Gastrocnemius medialis (tissue), 4 donors: ENCODE measurements around the gene OR10Z1. TPM values are rescaled to one million over a fixed set of nuclear protein-coding genes. Genes with fewer than 3 reads are reported as not detected.

Source experiments
- ATAC-seq, 2 donors: fragments of 150-250 bp; one replicate each; pipeline ENCODE4 v1.9.1; 2016
- DNase-seq, 2 donors: peaks; one replicate each; pipeline ENCODE4 v3.0.0-alpha.2; 2019
- H3K27ac ChIP-seq, 4 donors: fragments of 200-600 bp; sonication (generic); 1 replicate in 1 of 4; 2 replicates in 3 of 4; pipeline ENCODE4 v1.5.1; 2016 to 2018; ENCODE audit warnings: mild to moderate bottlenecking in 2 of 4, moderate library complexity in 1 of 4
- H3K27me3 ChIP-seq, 3 donors: fragments of 200-600 bp; sonication (generic) in 2 of 3; 1 replicate in 1 of 3; 2 replicates in 2 of 3; pipeline versions ENCODE4 v1.5.1 to v1.6.0; 2016 to 2019; ENCODE audit warnings: mild to moderate bottlenecking in 1 of 3, moderate library complexity in 1 of 3
- H3K36me3 ChIP-seq, 2 donors: fragments of 200-600 bp; sonication (generic) in 1 of 2; one replicate each; pipeline ENCODE4 v1.5.1; 2017 to 2018
- H3K4me1 ChIP-seq, 2 donors: fragments of 200-600 bp; sonication (generic) in 1 of 2; one replicate each; pipeline ENCODE4 v1.5.1; 2016 to 2017; ENCODE audit warnings: mild to moderate bottlenecking in 2 of 2
- H3K4me3 ChIP-seq, 4 donors: fragments of 200-600 bp; sonication (generic) in 3 of 4; 1 replicate in 1 of 4; 2 replicates in 3 of 4; pipeline ENCODE4 v1.5.1; 2016 to 2019; ENCODE audit warnings: mild to moderate bottlenecking in 2 of 4
- H3K9me3 ChIP-seq, 3 donors: fragments of 200-600 bp; sonication (generic) in 2 of 3; 1 replicate in 1 of 3; 2 replicates in 2 of 3; pipeline ENCODE4 v1.5.1; 2016 to 2019
- POLR2A ChIP-seq, 2 donors: fragments of 450-650 bp; IDR thresholded peaks; one replicate each; pipeline ENCODE4 v1.6.1; 2017; ENCODE audit warnings: antibody characterized with exemption in 2 of 2, mild to moderate bottlenecking in 2 of 2, moderate library complexity in 2 of 2
- in situ Hi-C, 4 donors: fragments of 200-750 bp; cut with MboI; loops; one replicate each; pipeline versions ENCODE4 v1.15.0 to v1.8.0; 2017; ENCODE audit warnings: low sequenced_read_pairs in 4 of 4
- intact Hi-C: fragments of 100-400 bp; cut with DNase I; formaldehyde crosslinking; loops from one replicate; pipeline ENCODE4 v1.15.1; 2023; ENCODE audit warnings: low total_unique reads
- total RNA-seq, 4 donors: library from RNA; depleted of rRNA; stranded (reverse); fragments of >200 nt; gene quantifications; one replicate each; pipeline versions ENCODE4 v1.1.0 to v1.2.3, GENCODE V29; 2016
- TF ChIP-seq, protein P1 (sequence below), 5 experiments: fragments of 450-650 bp in 3 of 5; fragments of 200-600 bp in 2 of 5; sonication (generic) in 2 of 5; IDR thresholded peaks in 4 of 5; conservative IDR thresholded peaks in 1 of 5; 1 replicate in 4 of 5; 2 replicates in 1 of 5; pipeline ENCODE4 v1.5.1; 2016 to 2019; ENCODE audit warnings: antibody characterized with exemption in 5 of 5, mild to moderate bottlenecking in 3 of 5, moderate library complexity in 3 of 5

OR10Z1 gene
- total RNA-seq, 4 donors from 2014 or later = not detected

DNA sequence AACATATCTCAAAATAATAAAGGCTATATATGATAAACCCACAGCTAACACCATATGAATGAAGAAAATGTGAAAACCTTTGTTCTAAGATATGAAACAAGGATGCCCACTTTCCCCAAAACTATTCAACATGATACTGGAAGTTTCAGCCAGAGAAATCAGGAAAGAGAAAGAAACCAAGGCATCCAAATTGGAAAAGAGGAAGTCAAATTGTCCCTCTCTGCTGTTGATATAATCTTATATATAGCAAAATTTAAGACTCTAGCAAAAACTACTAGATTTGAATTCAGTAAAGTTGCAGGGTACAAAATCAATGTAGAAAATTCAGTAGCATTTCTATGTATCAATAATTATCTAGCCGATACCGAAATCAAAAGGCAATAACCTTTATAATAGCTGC lies 4.3 kb upstream of the OR10Z1 start:
- no peaks in the 10 kb centered on the region for H3K36me3 ChIP-seq
- no peak overlapping the region for H3K27ac ChIP-seq
- TF ChIP-seq, protein P1, sequence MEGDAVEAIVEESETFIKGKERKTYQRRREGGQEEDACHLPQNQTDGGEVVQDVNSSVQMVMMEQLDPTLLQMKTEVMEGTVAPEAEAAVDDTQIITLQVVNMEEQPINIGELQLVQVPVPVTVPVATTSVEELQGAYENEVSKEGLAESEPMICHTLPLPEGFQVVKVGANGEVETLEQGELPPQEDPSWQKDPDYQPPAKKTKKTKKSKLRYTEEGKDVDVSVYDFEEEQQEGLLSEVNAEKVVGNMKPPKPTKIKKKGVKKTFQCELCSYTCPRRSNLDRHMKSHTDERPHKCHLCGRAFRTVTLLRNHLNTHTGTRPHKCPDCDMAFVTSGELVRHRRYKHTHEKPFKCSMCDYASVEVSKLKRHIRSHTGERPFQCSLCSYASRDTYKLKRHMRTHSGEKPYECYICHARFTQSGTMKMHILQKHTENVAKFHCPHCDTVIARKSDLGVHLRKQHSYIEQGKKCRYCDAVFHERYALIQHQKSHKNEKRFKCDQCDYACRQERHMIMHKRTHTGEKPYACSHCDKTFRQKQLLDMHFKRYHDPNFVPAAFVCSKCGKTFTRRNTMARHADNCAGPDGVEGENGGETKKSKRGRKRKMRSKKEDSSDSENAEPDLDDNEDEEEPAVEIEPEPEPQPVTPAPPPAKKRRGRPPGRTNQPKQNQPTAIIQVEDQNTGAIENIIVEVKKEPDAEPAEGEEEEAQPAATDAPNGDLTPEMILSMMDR (IDR thresholded peaks at IDR 0.05 in 4 of 5, conservative IDR thresholded peaks at IDR 0.05 in 1 of 5) = no peak
- no peak for TF ChIP-seq POLR2A (IDR thresholded peaks at IDR 0.05)
- no peak for DNase-seq
- no peaks in the 10 kb centered on the region for H3K4me1 ChIP-seq
- intact Hi-C loops (no loop called here), in situ Hi-C loops (no loop called here)
- no peak overlapping the region for H3K4me3 ChIP-seq
- H3K9me3 ChIP-seq = no peaks in the 10 kb centered on the region
- no peaks in the 10 kb centered on the region for H3K27me3 ChIP-seq
- ATAC-seq = no peak

GRCh38 chr1:158607296-158607695 lies 2.2 kb downstream of the OR10Z1 start:
- Histone ChIP-seq H3K36me3 (no peaks in the 10 kb centered on the region), H3K9me3 (no peaks in the 10 kb centered on the region), H3K4me1 (no peaks in the 10 kb centered on the region), H3K27me3 (no peaks in the 10 kb centered on the region), H3K27ac (no peak overlapping the region), H3K4me3 (no peak overlapping the region)
- in situ Hi-C loops (no loop called here), intact Hi-C loops (no loop called here)
- TF ChIP-seq POLR2A (IDR thresholded peaks at IDR 0.05) = no peak
- TF ChIP-seq, protein P1 (IDR thresholded peaks at IDR 0.05 in 4 of 5, conservative IDR thresholded peaks at IDR 0.05 in 1 of 5) = no peak
- no peak for ATAC-seq
- no peak for DNase-seq

- in situ Hi-C loops = no loop called here
These were observed 6.8 kb downstream of the OR10Z1 start for GRCh38 chr1:158611916-158612315.

DNA sequence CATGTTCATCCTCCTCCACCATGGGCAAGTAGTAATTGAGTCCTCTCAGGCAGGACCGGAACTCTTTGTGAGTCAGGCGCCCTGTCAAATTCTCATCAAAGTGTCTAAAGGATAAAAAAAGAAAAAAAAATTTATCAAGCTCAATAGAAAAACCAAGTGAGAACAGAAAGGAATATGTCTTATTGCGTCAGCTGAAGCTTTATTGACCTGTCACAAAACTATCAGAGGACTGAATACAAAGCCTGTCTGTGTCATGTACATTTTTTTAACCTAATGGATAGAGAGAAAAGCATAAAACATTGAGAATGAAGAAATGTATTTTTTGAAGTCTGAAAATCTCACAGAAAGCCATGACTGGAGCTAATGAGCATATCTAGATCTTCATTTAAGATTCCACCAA lies 8.7 kb downstream of the OR10Z1 start:
- no peaks in the 10 kb centered on the region for H3K4me1 ChIP-seq
- H3K36me3 ChIP-seq = no peaks in the 10 kb centered on the region
- in situ Hi-C loops (no loop called here), intact Hi-C loops (no loop called here)
- no peaks in the 10 kb centered on the region for H3K9me3 ChIP-seq
- ATAC-seq (no peak), DNase-seq (no peak)
- TF ChIP-seq, protein P1 (IDR thresholded peaks at IDR 0.05 in 4 of 5, conservative IDR thresholded peaks at IDR 0.05 in 1 of 5) = no peak
- TF ChIP-seq POLR2A (IDR thresholded peaks at IDR 0.05) = no peak
- no peak overlapping the region for H3K4me3 ChIP-seq
- H3K27me3 ChIP-seq = no peaks in the 10 kb centered on the region
- no peak overlapping the region for H3K27ac ChIP-seq

More at GRCh38 chr1:158611916-158612315, 6.8 kb downstream of the OR10Z1 start:
- Histone ChIP-seq H3K36me3 (no peaks in the 10 kb centered on the region), H3K9me3 (no peaks in the 10 kb centered on the region), H3K4me3 (no peak overlapping the region), H3K4me1 (no peaks in the 10 kb centered on the region), H3K27ac (no peak overlapping the region), H3K27me3 (no peaks in the 10 kb centered on the region)
- no peak for DNase-seq
- no peak for TF ChIP-seq POLR2A (IDR thresholded peaks at IDR 0.05)
- TF ChIP-seq, protein P1 (IDR thresholded peaks at IDR 0.05 in 4 of 5, conservative IDR thresholded peaks at IDR 0.05 in 1 of 5) = no peak
- ATAC-seq = no peak
- intact Hi-C loops = no loop called here

DNA sequence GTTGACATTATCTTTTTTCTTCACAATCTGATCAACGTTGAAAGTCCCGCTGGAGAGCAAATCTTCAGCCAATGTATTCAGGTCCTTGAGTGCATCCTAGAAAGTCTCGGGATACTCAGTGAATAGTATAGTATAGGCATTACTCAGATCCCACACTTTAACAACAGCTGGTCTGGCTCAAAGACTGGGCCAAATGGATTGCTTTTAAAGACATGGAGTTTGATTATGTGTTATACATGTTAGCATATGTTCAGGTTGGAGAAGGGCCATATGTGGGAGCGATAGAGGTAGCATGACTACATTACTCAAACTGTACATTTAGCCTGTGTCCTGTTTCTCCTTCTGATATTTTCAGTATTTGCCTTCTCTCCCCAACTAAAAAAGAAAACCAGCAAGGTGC lies 33.1 kb downstream of the OR10Z1 start:
- TF ChIP-seq, protein P1 (IDR thresholded peaks at IDR 0.05 in 4 of 5, conservative IDR thresholded peaks at IDR 0.05 in 1 of 5) = no peak
- TF ChIP-seq POLR2A (IDR thresholded peaks at IDR 0.05) = no peak
- Histone ChIP-seq H3K9me3 (no peaks in the 10 kb centered on the region), H3K4me3 (no peak overlapping the region), H3K27ac (no peak overlapping the region), H3K4me1 (no peaks in the 10 kb centered on the region), H3K27me3 (no peaks in the 10 kb centered on the region), H3K36me3 (no peaks in the 10 kb centered on the region)
- intact Hi-C loops (no loop called here), in situ Hi-C loops (no loop called here)
- ATAC-seq = no peak
- DNase-seq = no peak
